Esophagus muscularis mucosa (tissue), 4 donors: ENCODE data around the gene AGFG2. TPM values are rescaled to one million over a fixed set of nuclear protein-coding genes. Genes with fewer than 3 reads are reported as not detected.
A peak's percentile ranks its signal among the peaks of the same experiment; 100 is the strongest.

ENCODE experiments used
- DNase-seq: peaks from one replicate; pipeline ENCODE4 v3.0.0-alpha.2; 2017; ENCODE audit errors: extremely low spot score
- H3K27ac ChIP-seq, 4 donors: fragments of 200-600 bp; sonication (generic); replicated peaks in 1 of 4; 1 replicate in 3 of 4; 2 replicates in 1 of 4; pipeline ENCODE4 v1.5.1; 2016 to 2019; ENCODE audit warnings: mild to moderate bottlenecking in 1 of 4
- H3K27me3 ChIP-seq, 4 donors: fragments of 200-600 bp; sonication (generic); one replicate each; pipeline versions ENCODE4 v1.5.1 to v1.6.0; 2016 to 2019
- H3K36me3 ChIP-seq, 4 donors: fragments of 200-600 bp; sonication (generic); one replicate each; pipeline ENCODE4 v1.5.1; 2016 to 2019
- H3K4me1 ChIP-seq, 4 donors: fragments of 200-600 bp; sonication (generic); one replicate each; pipeline ENCODE4 v1.5.1; 2016 to 2019
- H3K4me3 ChIP-seq, 4 donors: fragments of 200-600 bp; sonication (generic); 1 replicate in 2 of 4; 2 replicates in 2 of 4; pipeline ENCODE4 v1.5.1; 2016 to 2019; ENCODE audit warnings: mild to moderate bottlenecking in 4 of 4, moderate library complexity in 1 of 4
- H3K9me3 ChIP-seq, 4 donors: fragments of 200-600 bp; sonication (generic); 1 replicate in 3 of 4; 2 replicates in 1 of 4; pipeline ENCODE4 v1.5.1; 2016 to 2019
- EP300 ChIP-seq: sonication (generic); formaldehyde crosslinking; IDR thresholded peaks from one replicate; pipeline ENCODE4 v1.6.1; 2017; ENCODE audit warnings: antibody characterized with exemption
- POLR2A ChIP-seq: fragments of 450-650 bp; IDR thresholded peaks from one replicate; pipeline ENCODE4 v1.6.1; 2017; ENCODE audit warnings: antibody characterized with exemption, moderate library complexity, mild to moderate bottlenecking, low read depth
- POLR2AphosphoS5 ChIP-seq, 2 donors: sonication (generic); formaldehyde crosslinking; IDR thresholded peaks; one replicate each; pipeline ENCODE4 v1.6.1; 2017; ENCODE audit warnings: antibody characterized with exemption in 2 of 2
- WGBS: methylation state at CpG from one replicate; pipeline ENCODE4 v1.1.5; 2018; 5-methylcytosine and 5-hydroxymethylcytosine counted together
- intact Hi-C: fragments of 100-400 bp; cut with DNase I; formaldehyde crosslinking; loops from one replicate; pipeline ENCODE4 v1.15.1; 2023
- total RNA-seq, 4 donors: library from RNA; depleted of rRNA; stranded (reverse); fragments of >200 nt; gene quantifications; one replicate each; pipeline versions ENCODE4 v1.1.0 to v1.2.1, GENCODE V29; 2016
- TF ChIP-seq, protein P1 (sequence below), 3 experiments: fragments of 200-600 bp in 2 of 3; fragments of 450-650 bp in 1 of 3; sonication (generic) in 2 of 3; IDR thresholded peaks; one replicate each; pipeline ENCODE4 v1.5.1; 2017 to 2019; ENCODE audit warnings: antibody characterized with exemption in 3 of 3, mild to moderate bottlenecking in 2 of 3, moderate library complexity in 1 of 3

The AGFG2 gene
- total RNA-seq, 4 donors from 2014 or later, result 31.6 to 79.6 (median 35.1) TPM

DNA sequence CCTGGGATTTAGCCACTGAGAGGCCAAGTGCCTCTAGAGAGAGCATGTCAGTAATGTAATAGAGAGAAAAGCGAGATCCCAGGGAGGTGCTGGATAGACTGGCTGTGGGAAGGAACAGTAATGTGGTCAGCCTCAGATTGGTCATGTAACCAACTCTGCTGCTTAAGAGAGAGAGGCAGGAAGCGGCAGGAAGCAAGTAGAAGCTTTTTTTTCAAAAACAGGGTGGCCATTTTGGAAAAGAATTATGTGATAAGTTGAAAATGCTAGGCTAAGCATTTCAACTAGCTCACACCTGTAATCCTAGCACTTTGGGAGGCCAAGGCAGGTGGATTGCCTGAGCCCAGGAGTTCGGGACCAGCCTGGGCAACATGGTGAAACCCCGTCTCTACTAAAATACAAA, 59.4 kb downstream of the AGFG2 start:
- peaks cover 8 to 24% (median 20%) of the 10 kb centered on the region in 4 donors for H3K4me1 ChIP-seq
- no peak overlapping the region for H3K27ac ChIP-seq
- no peak overlapping the region for H3K4me3 ChIP-seq
- TF ChIP-seq POLR2A (no peak), POLR2AphosphoS5 (IDR thresholded peaks at IDR 0.05) (no peak)
- no peaks in the 10 kb centered on the region for H3K9me3 ChIP-seq
- H3K27me3 ChIP-seq, result no peaks in the 10 kb centered on the region
- intact Hi-C loops, result no loop called here
- WGBS, result 89% methylated on average over 4 of the region's 4 CpGs
- DNase-seq, result no peak
- H3K36me3 ChIP-seq, result no peaks in the 10 kb centered on the region

- Histone ChIP-seq H3K4me1 (peaks cover 17 to 38% (median 34%) of the 10 kb centered on the region in 4 donors), H3K9me3 (no peaks in the 10 kb centered on the region), H3K27me3 (no peaks in the 10 kb centered on the region), H3K4me3 (no peak overlapping the region), H3K27ac (no peak overlapping the region), H3K36me3 (no peaks in the 10 kb centered on the region)
- intact Hi-C loops, result loop anchor here (5.0 to 10.0 kb wide), 2 partner anchors 92 to 255 kb away; partner anchors contain the start of genes GIGYF1 and SLC12A9
- TF ChIP-seq POLR2A (no peak), POLR2AphosphoS5 (IDR thresholded peaks at IDR 0.05) (no peak), EP300 (no peak)
- TF ChIP-seq, protein P1, sequence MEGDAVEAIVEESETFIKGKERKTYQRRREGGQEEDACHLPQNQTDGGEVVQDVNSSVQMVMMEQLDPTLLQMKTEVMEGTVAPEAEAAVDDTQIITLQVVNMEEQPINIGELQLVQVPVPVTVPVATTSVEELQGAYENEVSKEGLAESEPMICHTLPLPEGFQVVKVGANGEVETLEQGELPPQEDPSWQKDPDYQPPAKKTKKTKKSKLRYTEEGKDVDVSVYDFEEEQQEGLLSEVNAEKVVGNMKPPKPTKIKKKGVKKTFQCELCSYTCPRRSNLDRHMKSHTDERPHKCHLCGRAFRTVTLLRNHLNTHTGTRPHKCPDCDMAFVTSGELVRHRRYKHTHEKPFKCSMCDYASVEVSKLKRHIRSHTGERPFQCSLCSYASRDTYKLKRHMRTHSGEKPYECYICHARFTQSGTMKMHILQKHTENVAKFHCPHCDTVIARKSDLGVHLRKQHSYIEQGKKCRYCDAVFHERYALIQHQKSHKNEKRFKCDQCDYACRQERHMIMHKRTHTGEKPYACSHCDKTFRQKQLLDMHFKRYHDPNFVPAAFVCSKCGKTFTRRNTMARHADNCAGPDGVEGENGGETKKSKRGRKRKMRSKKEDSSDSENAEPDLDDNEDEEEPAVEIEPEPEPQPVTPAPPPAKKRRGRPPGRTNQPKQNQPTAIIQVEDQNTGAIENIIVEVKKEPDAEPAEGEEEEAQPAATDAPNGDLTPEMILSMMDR (IDR thresholded peaks at IDR 0.05), result no peak
- 80% methylated on average over 9 of the region's 18 CpGs for WGBS
- DNase-seq, result no peak
These were observed 61.1 kb downstream of the AGFG2 start for GRCh38 chr7:100599911-100600729.

DNA sequence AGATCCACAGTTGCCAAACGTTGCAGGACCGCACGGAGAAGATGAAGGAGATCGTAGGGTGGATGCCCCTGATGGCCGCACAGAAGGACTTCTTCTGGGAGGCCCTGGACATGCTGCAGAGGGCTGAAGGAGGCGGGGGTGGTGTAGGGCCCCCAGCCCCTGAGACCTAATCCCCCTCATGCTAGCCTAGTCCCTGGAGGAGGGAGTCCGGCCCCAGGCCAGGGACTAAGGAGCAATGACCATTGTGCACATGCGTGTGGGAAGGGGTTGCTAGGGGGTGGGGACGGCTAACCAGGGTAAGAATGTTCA, 61.7 kb downstream of the AGFG2 start:
- no peak for DNase-seq
- no peaks in the 10 kb centered on the region for H3K36me3 ChIP-seq
- no peak overlapping the region for H3K4me3 ChIP-seq
- peaks cover 20 to 44% (median 39%) of the 10 kb centered on the region in 4 donors for H3K4me1 ChIP-seq
- H3K27ac ChIP-seq, result no peak overlapping the region
- intact Hi-C loops, result loop anchor here (5.0 to 10.0 kb wide), 2 partner anchors 92 to 254 kb away; partner anchors contain the start of genes GIGYF1 and SLC12A9
- no peaks in the 10 kb centered on the region for H3K9me3 ChIP-seq
- TF ChIP-seq POLR2A, result no peak
- TF ChIP-seq, protein P1 (IDR thresholded peaks at IDR 0.05), result no peak
- no peak for TF ChIP-seq POLR2AphosphoS5 (IDR thresholded peaks at IDR 0.05)
- no peak for TF ChIP-seq EP300
- 85% methylated on average over 4 of the region's 9 CpGs for WGBS
- H3K27me3 ChIP-seq, result no peaks in the 10 kb centered on the region

DNA sequence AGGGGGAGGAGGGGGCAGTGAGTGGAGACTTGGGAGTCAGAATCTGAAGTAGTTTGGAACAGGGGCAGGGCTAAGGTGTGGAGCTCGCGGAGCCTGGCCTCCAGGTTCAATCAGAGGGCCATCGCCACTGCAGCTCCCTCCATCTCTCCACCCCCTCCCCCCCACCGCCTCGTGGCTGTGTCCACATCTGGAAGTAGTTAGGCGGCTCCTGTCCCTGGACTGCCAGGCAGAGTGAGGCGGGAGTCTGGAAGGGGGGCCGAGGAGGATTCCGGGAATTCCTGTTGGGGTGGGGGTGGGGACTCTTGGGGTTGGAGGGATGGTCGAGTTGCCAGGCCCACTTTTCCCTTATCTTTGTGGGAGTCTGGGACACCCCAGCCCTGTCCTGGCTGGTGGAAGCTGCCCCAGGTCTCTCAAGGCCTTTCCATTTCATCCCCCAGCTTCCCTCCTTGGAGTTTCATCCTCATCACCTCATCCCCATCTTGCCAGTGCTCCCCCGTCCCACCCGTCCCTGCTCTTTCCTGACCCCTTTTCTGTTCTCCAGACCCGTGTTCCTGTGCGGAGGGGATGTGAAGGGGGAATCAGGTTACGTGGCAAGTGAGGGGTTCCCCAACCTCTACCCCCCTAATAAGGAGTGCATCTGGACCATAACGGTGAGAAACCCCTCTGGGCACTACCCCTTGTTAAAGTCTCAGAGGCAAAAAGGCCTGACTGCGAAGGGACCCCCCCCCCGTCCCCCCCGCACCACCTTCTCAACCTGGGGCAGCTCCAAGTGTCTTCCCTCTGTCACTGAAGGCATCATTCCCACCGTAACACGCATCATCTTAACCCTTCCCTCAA, 64.1 kb downstream of the AGFG2 start:
- TF ChIP-seq POLR2AphosphoS5 (IDR thresholded peaks at IDR 0.05) (peak in 1 of 2 donors; percentile 53), EP300 (no peak)
- H3K9me3 ChIP-seq, result no peaks in the 10 kb centered on the region
- H3K36me3 ChIP-seq, result no peaks in the 10 kb centered on the region
- WGBS, result 47% methylated on average over 14 of the region's 21 CpGs
- peak overlapping the region; percentile 66 to 90 (median 74) for H3K4me3 ChIP-seq
- no peaks in the 10 kb centered on the region for H3K27me3 ChIP-seq
- peak; percentile 95 for DNase-seq
- H3K4me1 ChIP-seq, result peaks cover 20 to 48% (median 43%) of the 10 kb centered on the region in 4 donors
- peak overlapping the region; percentile 84 to 89 (median 86) for H3K27ac ChIP-seq
- intact Hi-C loops, result loop anchor here (2.0 to 10.0 kb wide), 3 partner anchors 16 to 252 kb away; partner anchors contain the start of genes FBXO24, GIGYF1, LRCH4 and SLC12A9

GRCh38 chr7:100603726-100604027, 64.7 kb downstream of the AGFG2 start:
- H3K4me3 ChIP-seq, result peak overlapping the region; percentile 66 to 90 (median 74)
- intact Hi-C loops, result loop anchor here (2.0 to 10.0 kb wide), 3 partner anchors 17 to 251 kb away; partner anchors contain the start of genes FBXO24, GIGYF1, LRCH4 and SLC12A9
- H3K9me3 ChIP-seq, result no peaks in the 10 kb centered on the region
- no peaks in the 10 kb centered on the region for H3K36me3 ChIP-seq
- H3K27me3 ChIP-seq, result no peaks in the 10 kb centered on the region
- peaks cover 20 to 48% (median 43%) of the 10 kb centered on the region in 4 donors for H3K4me1 ChIP-seq
- H3K27ac ChIP-seq, result peak overlapping the region; percentile 84 to 89 (median 86)
- DNase-seq, result no peak
- TF ChIP-seq, protein P1 (IDR thresholded peaks at IDR 0.05), result no peak
- TF ChIP-seq EP300 (no peak), POLR2AphosphoS5 (IDR thresholded peaks at IDR 0.05) (no peak), POLR2A (no peak)
- WGBS, result 8% methylated on average over 10 of the region's 10 CpGs
